GOT3 (cell line): Measurements from ENCODE around the gene TMEM30A.

ENCODE experiments used
- DNase-seq: peaks from one replicate; lab custom pipeline; 2025; ENCODE audit warnings: mixed read lengths; lab: John Stamatoyannopoulos, UW

Gene TMEM30A

DNA sequence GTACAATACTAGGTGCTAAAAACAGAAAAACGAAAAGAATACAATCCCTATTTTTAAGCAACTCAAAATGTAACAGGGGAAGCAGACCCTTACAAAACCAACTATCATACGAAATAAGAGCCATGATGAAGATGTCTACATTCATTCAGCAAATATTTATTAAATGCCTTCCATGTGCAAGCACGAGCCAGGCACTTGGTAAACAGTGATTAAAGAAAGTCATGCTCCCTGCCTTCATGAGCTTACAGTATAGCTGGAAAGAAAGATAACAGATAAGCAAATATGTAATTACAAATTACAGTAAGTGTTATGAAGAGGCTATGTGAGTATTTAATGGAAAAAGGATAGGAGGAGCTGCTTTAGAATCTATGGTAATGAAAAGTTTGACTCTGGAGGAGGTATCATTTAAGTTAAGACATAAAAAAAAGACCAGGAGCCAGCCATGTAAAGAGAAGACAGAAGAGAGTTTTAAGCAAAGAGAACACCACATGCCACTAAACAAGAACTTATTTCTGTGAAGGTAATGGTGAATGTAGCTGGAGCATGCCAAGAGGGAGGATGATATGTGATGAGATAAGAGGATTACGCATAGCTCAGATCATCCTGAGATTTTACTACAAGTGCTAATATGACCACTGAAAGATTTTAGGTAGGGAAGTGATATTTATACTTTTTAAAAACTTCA, 21.7 kb downstream of the TMEM30A start:
- DNase-seq: no peak

DNA sequence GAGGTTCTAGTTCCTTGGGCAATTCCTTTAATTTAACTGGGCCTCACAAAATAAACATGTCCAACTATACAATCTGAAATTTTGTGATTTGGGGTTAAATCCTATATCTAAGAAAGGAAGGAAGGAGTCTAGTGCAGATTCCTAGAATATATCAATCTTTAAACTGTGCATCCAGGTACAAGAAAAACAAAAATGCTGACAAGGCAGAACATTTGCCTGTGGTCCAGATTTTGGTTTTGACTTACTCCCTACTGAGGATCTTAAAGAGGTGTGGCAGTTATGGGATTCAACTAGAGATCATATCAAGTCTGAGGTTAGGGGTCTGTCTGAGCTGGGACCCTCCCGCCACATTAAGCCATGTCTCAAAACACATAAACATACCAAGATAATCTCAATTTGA, 23.3 kb downstream of the TMEM30A start:
- DNase-seq: no peak

DNA sequence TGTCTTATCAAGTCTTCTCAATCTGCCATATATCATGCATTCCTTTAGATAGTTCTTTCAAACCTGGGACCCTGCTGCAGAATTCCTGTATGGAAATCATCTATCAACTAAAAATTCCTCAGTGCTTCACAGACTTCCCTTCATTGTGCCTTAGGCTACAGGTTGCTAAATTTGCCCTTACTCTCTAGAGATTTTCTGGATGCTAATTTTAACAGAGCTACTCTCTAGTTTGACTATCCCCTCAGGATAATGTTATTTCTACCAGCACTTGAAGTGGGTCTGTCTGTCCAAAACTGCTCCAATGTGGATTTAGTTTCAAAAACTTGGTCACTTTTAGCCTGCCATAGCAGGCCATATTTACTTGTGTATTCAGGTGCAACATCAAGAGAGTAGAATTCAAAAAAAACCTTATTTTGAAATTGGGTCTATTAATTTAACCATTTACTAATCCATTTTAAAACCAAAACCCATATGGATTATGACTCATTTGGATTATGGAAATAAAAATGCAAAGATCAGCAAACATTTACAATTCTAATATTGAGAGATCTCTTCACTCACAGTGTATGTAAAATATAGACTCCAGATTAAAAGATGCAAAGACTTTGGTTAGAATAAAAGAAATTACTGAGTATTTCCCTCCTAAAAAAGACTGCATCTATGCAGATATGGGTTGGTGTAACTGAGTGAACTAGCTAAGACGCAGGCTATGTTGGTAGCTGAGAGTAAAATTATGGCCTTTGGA, 27.1 kb downstream of the TMEM30A start:
- DNase-seq: no peak

DNA sequence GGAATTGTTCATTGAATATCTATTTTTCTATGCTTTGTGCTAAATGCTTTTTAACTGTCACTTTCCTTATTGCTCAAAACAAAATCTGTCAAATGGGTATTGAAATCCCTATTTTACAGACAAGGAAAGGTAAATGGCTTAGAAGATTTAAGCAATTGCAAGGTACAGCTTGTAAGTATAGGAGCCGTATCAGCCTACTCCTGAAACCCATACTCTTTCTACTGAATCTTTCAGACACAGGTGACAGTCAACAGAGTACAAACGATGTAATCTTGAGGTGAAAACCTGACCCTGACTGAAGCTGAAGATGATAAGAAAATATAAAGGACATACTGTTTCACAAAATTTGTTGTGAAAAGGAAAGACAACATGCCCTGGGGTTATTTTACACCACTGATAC, 34.0 kb downstream of the TMEM30A start:
- DNase-seq: no peak

- DNase-seq: no peak
Observed at GRCh38 chr6:75249837-75250236, 34.8 kb downstream of the TMEM30A start.

DNA sequence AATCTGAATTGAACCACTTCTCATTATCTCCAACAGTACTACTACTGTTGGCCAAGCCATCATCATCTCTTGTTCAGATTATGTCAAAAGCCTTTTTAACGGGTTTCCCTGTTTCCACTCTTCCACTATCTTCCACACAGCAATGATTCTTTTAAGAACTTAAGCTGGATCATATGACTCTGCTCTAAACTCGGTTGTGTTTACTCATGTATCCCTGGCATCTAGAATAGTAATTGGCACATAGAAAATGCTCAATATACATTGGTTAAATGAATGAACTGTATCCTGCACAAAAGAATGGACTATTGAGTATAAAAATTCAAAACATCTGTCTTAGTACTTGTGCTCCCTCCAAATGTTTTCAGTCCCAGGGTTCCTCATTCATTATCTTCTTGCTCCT, 38.2 kb downstream of the TMEM30A start:
- DNase-seq: no peak

GRCh38 chr6:75244063-75244584, 40.5 kb downstream of the TMEM30A start:
- DNase-seq: no peak

GRCh38 chr6:75243333-75244062, 41.1 kb downstream of the TMEM30A start, which contains the start of gene COX7A2:
Gene COX7A2, minus strand, starts transcription at chr6:75243801. Its CDS starts 67 bp downstream, at chr6:75243734.
- DNase-seq: peak; percentile 75

DNA sequence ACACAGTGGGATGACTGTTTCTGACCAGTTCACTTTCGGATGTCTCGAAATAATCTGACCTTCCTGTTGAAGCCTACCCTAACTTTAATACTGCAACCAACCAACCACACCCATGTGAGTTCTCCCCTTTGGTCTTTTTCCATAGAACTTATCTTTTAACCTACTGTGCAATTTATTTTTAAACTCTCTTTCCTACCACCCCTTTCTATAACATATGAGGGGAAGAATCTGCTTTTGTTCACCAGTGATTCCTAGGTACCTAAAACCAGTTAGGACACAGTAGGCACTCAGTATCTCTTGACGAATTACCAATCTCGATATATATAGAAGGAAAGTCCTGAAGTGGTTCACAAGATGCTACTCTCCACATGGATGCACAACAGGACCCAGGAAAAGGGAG, 48.0 kb downstream of the TMEM30A start:
- no peak for DNase-seq

GRCh38 chr6:75235271-75235670, 49.3 kb downstream of the TMEM30A start:
- DNase-seq: no peak

DNA sequence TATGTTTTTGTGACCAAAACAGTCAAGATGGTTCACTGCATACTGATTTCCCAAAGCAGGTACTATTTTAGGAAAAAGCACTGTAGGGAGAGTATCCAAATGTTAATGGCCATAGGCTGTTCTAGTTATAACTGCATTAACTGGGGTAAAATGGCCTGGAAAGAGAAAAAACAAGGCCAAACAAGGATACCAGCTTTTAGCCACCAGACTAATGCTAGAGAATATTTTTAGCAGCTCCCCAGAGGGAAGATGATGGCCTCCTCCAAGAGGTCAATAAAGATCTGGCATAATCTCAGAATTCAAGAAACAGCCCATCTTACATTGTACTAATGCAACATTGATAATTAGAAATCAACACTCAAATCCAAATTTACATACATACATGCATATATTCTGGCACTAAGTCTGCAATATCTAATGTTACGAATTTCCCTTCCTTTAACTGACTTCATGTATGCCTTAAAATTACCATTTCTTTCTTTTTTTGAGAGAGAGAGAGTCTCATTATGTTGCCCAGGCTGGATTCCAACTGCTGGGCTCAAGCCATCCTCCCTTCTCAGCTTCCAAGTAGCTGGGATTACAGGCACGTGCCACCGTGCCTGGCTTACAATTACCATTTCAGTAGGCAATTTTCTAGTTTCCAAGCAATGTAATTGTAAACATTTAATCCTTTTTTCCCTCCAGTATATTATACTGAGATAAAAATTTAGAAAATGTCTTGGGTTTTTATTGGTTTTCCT, 50.3 kb downstream of the TMEM30A start:
- no peak for DNase-seq

DNA sequence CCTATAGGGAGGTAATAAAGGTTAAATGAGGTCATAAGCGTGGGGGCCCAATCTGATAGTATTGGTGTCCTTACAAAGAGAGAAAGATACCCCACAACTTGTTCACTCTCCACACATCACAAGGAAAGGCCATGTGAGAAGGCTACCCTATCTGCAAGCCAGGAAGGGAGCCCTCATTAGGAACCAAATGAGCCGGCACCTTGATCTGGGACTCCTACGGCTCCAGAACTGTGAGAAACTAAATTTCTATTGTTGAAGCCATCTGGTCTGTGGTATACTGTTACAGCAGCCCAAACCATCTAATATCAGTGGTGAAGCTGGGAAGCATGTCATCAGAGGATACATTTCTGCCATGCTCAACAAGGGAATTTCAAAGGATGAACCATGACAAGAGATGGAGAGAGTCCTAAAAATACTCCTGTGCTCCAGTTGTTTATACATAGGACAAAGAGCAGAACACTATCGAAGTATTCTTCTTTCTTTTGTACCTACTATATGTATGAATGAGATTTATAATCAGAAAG, 51.4 kb downstream of the TMEM30A start:
- DNase-seq: no peak

DNA sequence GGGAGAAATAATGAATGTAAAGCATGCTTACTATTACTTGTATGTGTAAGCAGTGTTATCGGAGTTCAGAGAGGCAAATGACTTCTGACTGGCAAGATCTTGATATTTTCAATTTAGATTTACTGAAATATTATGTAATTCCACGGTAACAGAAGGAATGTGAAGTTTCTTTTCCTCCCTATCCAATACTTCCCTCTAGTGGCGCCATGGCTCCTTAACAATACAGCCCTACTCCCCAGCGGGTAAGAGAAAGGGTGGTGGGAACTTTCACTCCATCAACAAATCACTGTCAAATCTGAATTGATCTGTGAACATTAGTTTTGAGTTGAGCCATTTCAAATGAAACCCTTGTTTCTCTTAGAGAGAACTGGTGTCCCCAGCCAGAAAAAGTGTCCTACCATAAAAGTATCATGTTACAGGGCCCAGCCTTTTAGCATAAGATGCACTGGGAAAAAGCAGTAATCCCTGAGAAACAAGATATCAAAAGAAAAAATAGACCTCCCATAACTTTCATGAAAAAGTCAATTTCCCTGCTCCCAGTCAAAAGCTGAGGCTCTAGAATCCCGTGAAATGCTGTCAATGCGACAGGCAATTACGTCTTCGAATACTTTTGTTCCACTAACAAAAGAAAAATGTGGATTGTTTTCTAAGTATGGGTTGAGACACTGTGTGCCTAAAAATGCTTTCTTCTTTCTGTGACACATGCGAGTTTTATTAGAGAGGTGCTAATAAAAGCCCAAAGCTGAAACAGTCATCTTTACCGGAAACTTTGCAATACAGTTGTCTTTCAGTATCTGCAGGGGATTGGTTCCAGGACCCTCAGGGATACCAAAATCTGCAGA, 53.9 kb downstream of the TMEM30A start:
- no peak for DNase-seq

DNA sequence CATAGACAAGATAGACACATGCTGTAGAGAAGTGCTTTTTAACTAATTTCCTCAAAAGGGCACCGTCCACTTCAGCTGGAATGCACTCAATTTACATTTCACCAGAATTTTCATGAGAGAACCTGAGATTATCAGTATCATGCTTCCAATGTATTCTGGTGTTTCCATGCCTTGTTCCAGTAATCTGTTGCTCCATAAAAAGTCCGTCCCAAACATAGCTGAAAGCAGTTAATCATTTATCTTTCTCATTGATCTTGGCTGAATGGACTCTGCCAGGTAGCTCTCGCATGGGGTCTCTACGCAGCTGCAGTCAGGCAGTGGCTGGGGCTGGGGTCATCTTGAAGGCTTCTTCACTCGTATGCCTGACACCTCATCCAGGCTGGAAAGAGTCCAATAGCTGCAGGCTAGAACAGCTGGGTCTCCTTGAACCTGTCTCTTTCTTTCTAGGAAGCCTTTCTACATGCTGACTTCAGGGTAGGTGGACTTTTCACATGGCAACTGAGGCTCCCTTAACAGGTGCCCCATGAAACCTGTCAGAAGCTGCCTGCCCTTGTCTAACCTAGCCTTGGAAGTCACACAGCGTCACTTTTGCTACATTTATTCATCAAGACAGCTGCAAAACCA, 60.2 kb downstream of the TMEM30A start:
- DNase-seq: no peak

DNA sequence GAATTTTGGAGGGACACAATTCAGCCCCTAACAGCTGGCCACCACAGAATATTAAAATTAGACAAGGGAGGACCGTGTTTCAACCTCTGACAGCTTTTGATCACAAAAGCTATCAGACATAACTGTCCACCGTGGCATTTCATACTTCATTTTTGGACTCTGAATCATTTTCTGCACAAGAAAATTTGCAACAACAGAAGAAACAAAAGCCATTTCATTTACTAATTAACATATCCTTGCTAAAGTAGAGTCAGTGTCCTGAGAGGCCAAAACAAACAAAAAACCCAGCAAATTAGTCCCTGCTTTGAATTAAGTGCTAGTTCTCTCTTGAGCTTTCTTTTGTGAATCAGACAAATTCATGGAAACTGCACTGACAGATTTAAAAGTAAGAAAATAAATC, 61.2 kb downstream of the TMEM30A start:
- no peak for DNase-seq

DNA sequence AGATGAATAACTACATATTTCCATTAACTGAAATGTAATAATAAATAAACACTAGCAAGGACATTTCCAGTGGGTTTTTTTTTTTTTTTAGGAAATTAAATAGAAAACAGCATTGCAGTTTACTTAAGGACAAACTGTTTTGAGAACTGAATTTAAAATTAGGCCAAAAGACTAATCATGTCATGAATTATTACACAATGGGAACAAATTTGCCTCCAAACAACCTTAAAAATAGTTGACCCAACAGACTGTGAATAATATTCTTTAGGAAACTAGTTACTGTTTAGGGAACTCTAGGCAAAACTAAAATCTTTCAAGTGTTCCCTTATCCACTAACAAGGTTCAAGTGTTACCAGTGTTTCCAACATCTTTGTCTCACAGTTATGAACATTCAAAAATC, 62.3 kb downstream of the TMEM30A start:
- DNase-seq: no peak

- DNase-seq: no peak
Observed at GRCh38 chr6:75221116-75221515, 63.5 kb downstream of the TMEM30A start.

- DNase-seq: no peak
Observed at GRCh38 chr6:75220357-75220756, 64.2 kb downstream of the TMEM30A start.

GRCh38 chr6:75219263-75219662, 65.3 kb downstream of the TMEM30A start:
- no peak for DNase-seq

DNA sequence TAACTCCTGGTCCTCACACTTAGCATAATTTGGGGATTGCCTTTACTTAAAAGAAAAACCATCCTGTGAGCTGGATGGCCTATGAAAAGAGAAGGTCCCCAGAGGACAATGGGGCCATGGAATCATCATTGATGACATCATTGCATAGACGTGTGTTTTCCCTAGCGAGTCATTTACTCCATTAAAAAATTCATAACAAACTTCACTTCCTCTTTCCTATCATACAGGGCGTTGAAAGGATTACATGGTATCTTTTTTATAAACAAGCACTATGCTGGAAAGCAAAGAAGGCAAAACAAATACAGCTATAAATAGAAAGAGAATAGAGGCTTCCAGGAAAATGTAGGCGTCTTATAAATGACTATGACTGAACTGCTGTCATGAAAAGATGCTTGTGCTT, 67.4 kb downstream of the TMEM30A start:
- no peak for DNase-seq
